Lung (tissue), 12 donors: ENCODE measurements around the gene GALNT3. TPM values are rescaled to one million over a fixed set of nuclear protein-coding genes. Genes with fewer than 3 reads are reported as not detected.

ENCODE experiments used
- ATAC-seq: fragments of 200-7000 bp; cut with Tn5 transposase; one replicate; pipeline ENCODE4 v1.9.1; 2020; ENCODE audit warnings: moderate number of reproducible peaks; ENCODE audit not compliant: insufficient read depth, low FRiP score
- DNase-seq, 3 donors: peaks; one replicate each; pipeline ENCODE4 v3.0.0-alpha.2; 2013 to 2017
- H3K27ac ChIP-seq, 2 donors: one replicate each; pipeline ENCODE4 v1.5.1; 2013; ENCODE audit warnings: mild to moderate bottlenecking in 2 of 2, moderate library complexity in 2 of 2, control low read depth in 1 of 2, inconsistent platforms in 1 of 2, low read depth in 1 of 2, low read length in 1 of 2
- H3K27me3 ChIP-seq, 3 donors: one replicate each; pipeline ENCODE4 v1.5.1; 2013; ENCODE audit warnings: low read length in 2 of 3; ENCODE audit not compliant: control insufficient read depth in 3 of 3, insufficient read depth in 3 of 3
- H3K36me3 ChIP-seq, 4 donors: one replicate each; pipeline ENCODE4 v1.5.1; 2013; ENCODE audit warnings: low read length in 4 of 4, mild to moderate bottlenecking in 1 of 4, moderate library complexity in 1 of 4; ENCODE audit not compliant: control insufficient read depth in 4 of 4, insufficient read depth in 4 of 4
- H3K4me1 ChIP-seq, 5 donors: one replicate each; pipeline ENCODE4 v1.5.1; 2013; ENCODE audit warnings: low read length in 5 of 5, mild to moderate bottlenecking in 2 of 5, moderate library complexity in 1 of 5; ENCODE audit not compliant: control insufficient read depth in 5 of 5, insufficient read depth in 5 of 5
- H3K4me3 ChIP-seq: one replicate; pipeline ENCODE4 v1.5.1; 2013; ENCODE audit warnings: mild to moderate bottlenecking, control low read depth, moderate library complexity
- H3K9ac ChIP-seq, 2 donors: one replicate each; pipeline ENCODE4 v1.5.1; 2013; ENCODE audit warnings: low read length in 2 of 2, control low read depth in 1 of 2; ENCODE audit not compliant: insufficient read depth in 1 of 2
- H3K9me3 ChIP-seq, 4 donors: one replicate each; pipeline ENCODE4 v1.5.1; 2013; ENCODE audit warnings: low read length in 3 of 4, mild to moderate bottlenecking in 1 of 4, moderate library complexity in 1 of 4; ENCODE audit not compliant: control insufficient read depth in 4 of 4, insufficient read depth in 3 of 4
- WGBS, 2 donors: extraction: QIAGEN DNeasy Blood & Tissue Kit; methylation state at CpG; one replicate each; pipeline ENCODE4 v1.1.7; 2013; 5-methylcytosine and 5-hydroxymethylcytosine counted together
- polyA plus RNA-seq, 2 donors: library from polyadenylated mRNA; stranded (reverse); fragments of 200-250 nt; gene quantifications; one replicate each; pipeline ENCODE4 v1.2.1, GENCODE V29; 2013
- total RNA-seq, 2 donors: library from RNA; depleted of rRNA in 1 of 2; stranded (reverse); fragments of >200 nt in 1 of 2; gene quantifications; one replicate each; pipeline ENCODE4 v1.2.1, GENCODE V29; 2014 to 2021
- TF ChIP-seq, protein P1 (sequence below): IDR thresholded peaks from 2 replicates; pipeline ENCODE4 v1.5.1; 2012; ENCODE audit warnings: mild to moderate bottlenecking; ENCODE audit errors: control extremely low read depth, extremely low read depth
- donor health status: control.
- donor health status: control.
- donor health status: Bipolar disorder and iron deficiency.
- donor health status: healthy.
- donor health status: DM: yes; HTN: yes; CAD: no.

Gene GALNT3
- total and polyA plus RNA-seq, 4 donors, result 15.4 to 41.9 (median 22.8) TPM

DNA sequence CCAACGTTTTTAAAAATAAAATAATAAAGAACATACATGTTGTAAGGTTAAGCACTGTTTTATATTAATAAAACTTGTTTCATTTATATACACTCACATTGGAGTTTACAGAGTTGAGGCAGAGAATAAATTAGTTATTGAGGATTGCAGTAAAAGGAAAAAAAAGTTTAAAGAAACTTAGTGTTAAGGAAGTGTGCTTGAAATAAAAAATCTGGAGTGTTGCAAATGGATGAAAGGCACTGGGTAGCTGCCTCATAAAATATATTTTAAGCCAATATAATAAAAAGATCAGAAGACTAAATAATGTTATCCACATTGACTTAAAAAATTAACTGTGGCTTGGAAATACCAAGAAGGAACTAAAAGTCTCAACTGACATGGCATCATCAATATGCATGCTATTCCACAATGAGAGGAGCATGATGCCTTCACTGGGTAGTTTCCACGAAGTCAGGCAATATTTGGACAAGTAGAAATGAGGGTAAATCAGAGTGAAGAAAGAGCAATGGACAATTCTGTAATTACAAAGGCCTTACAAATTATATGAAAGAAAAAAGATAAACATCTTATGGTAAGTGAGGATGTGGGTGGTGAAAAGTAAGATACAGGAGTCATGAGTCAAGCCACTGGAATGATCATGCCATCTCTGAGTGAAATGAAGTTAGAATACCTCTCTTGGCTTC is 2.5 kb downstream of the GALNT3 start:
- TF ChIP-seq, protein P1, sequence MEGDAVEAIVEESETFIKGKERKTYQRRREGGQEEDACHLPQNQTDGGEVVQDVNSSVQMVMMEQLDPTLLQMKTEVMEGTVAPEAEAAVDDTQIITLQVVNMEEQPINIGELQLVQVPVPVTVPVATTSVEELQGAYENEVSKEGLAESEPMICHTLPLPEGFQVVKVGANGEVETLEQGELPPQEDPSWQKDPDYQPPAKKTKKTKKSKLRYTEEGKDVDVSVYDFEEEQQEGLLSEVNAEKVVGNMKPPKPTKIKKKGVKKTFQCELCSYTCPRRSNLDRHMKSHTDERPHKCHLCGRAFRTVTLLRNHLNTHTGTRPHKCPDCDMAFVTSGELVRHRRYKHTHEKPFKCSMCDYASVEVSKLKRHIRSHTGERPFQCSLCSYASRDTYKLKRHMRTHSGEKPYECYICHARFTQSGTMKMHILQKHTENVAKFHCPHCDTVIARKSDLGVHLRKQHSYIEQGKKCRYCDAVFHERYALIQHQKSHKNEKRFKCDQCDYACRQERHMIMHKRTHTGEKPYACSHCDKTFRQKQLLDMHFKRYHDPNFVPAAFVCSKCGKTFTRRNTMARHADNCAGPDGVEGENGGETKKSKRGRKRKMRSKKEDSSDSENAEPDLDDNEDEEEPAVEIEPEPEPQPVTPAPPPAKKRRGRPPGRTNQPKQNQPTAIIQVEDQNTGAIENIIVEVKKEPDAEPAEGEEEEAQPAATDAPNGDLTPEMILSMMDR, result no peak
- 63 to 66% methylated on average over 2 of the region's 2 CpGs for WGBS, 2 donors
- Histone ChIP-seq H3K36me3 (no peaks in the 10 kb centered on the region), H3K9ac (no peak overlapping the region), H3K4me1 (peaks cover 2 to 30% (median 9%) of the 10 kb centered on the region in 5 donors), H3K27me3 (peaks cover 0 to 29% (median 16%) of the 10 kb centered on the region in 3 donors), H3K9me3 (no peaks in the 10 kb centered on the region), H3K4me3 (no peak overlapping the region), H3K27ac (no peak overlapping the region)
- DNase-seq (peak in 2 of 3 donors; percentile 83 to 90), ATAC-seq (no peak)

DNA sequence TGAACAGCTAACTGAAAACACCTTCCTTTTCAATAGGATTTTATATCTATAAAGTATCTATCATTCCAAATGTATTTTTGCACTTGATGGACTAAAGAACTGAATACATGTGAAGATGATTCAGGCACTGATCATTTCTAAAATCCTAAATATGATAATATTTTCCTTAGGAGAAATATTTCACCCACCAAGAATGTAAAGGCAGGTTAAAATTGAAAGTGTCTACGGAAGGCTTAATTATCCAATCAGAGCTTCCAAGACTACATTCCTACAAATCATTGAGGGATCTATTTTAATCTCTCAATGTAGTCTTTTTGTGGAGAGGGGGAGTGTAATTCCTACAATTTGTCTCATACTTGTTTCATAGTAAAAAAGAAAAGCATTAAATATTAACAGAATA is 3.6 kb downstream of the GALNT3 start:
- Histone ChIP-seq H3K4me1 (peaks cover 2 to 30% (median 9%) of the 10 kb centered on the region in 5 donors), H3K27ac (no peak overlapping the region), H3K9me3 (no peaks in the 10 kb centered on the region), H3K27me3 (peaks cover 0 to 20% (median 8%) of the 10 kb centered on the region in 3 donors), H3K36me3 (no peaks in the 10 kb centered on the region), H3K9ac (no peak overlapping the region), H3K4me3 (no peak overlapping the region)
- TF ChIP-seq, protein P1, result no peak
- DNase-seq (no peak), ATAC-seq (no peak)
- 85 to 95% methylated on average over 1 of the region's 1 CpG for WGBS, 2 donors

DNA sequence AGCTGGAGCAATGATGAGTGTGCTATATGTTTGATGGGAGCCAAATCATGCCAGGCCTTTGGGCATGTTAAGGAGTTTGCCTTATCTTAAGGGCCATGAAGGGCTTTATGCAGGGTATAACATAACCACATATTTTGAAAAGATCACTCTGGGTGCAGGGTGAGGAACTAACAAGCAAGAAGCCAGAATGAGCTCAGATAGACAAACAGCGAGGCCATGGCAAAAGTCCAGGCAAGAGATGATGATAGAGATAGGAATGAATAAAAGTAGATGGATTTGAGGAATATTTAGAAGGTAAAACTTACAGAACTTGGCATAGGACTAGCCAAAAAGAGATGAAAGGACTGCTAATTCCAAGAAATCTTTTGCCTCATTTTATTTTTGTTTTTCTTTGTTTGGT is 6.7 kb downstream of the GALNT3 start:
- no peak overlapping the region for H3K4me3 ChIP-seq
- peaks cover 0 to 7% (median 2%) of the 10 kb centered on the region in 5 donors for H3K4me1 ChIP-seq
- WGBS, 2 donors, result 58 to 65% methylated on average over 1 of the region's 1 CpG
- peaks cover 0 to 1% (median 0%) of the 10 kb centered on the region in 3 donors for H3K27me3 ChIP-seq
- no peak overlapping the region for H3K27ac ChIP-seq
- no peaks in the 10 kb centered on the region for H3K9me3 ChIP-seq
- no peak overlapping the region for H3K9ac ChIP-seq
- ATAC-seq (no peak), DNase-seq (no peak)
- TF ChIP-seq, protein P1, result no peak
- no peaks in the 10 kb centered on the region for H3K36me3 ChIP-seq
